Uterus (tissue), 4 donors: ENCODE results near the gene MMP2. TPM values are rescaled to one million over a fixed set of nuclear protein-coding genes. Genes with fewer than 3 reads are reported as not detected.

Experiments
- DNase-seq, 2 donors: peaks; one replicate each; pipeline ENCODE4 v3.0.0-alpha.2; 2019 to 2020
- H3K27ac ChIP-seq, 2 donors: fragments of 200-600 bp; sonication (generic); 1 replicate in 1 of 2; 2 replicates in 1 of 2; pipeline ENCODE4 v1.5.1; 2016 to 2018
- H3K27me3 ChIP-seq, 2 donors: fragments of 200-600 bp; sonication (generic); one replicate each; pipeline ENCODE4 v1.5.1; 2018 to 2019; ENCODE audit warnings: control low read depth in 1 of 2
- H3K36me3 ChIP-seq, 2 donors: fragments of 200-600 bp; sonication (generic); one replicate each; pipeline ENCODE4 v1.5.1; 2019; ENCODE audit warnings: control low read depth in 1 of 2
- H3K4me1 ChIP-seq, 2 donors: fragments of 200-600 bp; sonication (generic); one replicate each; pipeline ENCODE4 v1.5.1; 2018 to 2019; ENCODE audit warnings: control low read depth in 1 of 2
- H3K4me3 ChIP-seq, 2 donors: fragments of 200-600 bp; sonication (generic); 1 replicate in 1 of 2; 2 replicates in 1 of 2; pipeline ENCODE4 v1.5.1; 2018 to 2019; ENCODE audit warnings: mild to moderate bottlenecking in 1 of 2
- H3K9me3 ChIP-seq, 2 donors: fragments of 200-600 bp; sonication (generic); one replicate each; pipeline ENCODE4 v1.5.1; 2019; ENCODE audit warnings: control low read depth in 1 of 2
- POLR2A ChIP-seq, 2 donors: fragments of 450-650 bp; IDR thresholded peaks; one replicate each; pipeline ENCODE4 v1.6.1; 2016; ENCODE audit warnings: antibody characterized with exemption in 2 of 2, mild to moderate bottlenecking in 1 of 2, moderate library complexity in 1 of 2
- intact Hi-C: fragments of 100-400 bp; cut with DNase I; formaldehyde crosslinking; loops from one replicate; pipeline ENCODE4 v1.15.1; 2023; ENCODE audit warnings: low total_unique reads
- total RNA-seq, 4 donors: library from RNA; depleted of rRNA in 3 of 4; stranded (reverse); fragments of >200 nt in 3 of 4; gene quantifications; one replicate each; pipeline versions ENCODE4 v1.1.0 to v1.2.4, GENCODE V29; 2014 to 2023
- TF ChIP-seq, protein P1 (sequence below), 4 experiments: fragments of 200-600 bp in 2 of 4; fragments of 450-650 bp in 2 of 4; sonication (generic) in 2 of 4; IDR thresholded peaks; one replicate each; pipeline ENCODE4 v1.5.1; 2016 to 2019; ENCODE audit warnings: antibody characterized with exemption in 4 of 4, mild to moderate bottlenecking in 2 of 4, moderate library complexity in 1 of 4
- donor health status: DM: yes; HTN: yes; CAD: no.

The MMP2 gene
- total RNA-seq, 4 donors from 2014 or later, result 130 to 578 (median 324) TPM

- peak; percentile 97 for DNase-seq
- Histone ChIP-seq H3K27me3 (no peaks in the 10 kb centered on the region), H3K4me1 (peaks cover 4 to 22% of the 10 kb centered on the region in 2 donors), H3K36me3 (no peaks in the 10 kb centered on the region), H3K4me3 (no peak overlapping the region), H3K27ac (peak overlapping the region; percentile 62 to 75), H3K9me3 (no peaks in the 10 kb centered on the region)
- intact Hi-C loops, result no loop called here
- no peak for TF ChIP-seq POLR2A (IDR thresholded peaks at IDR 0.05)
- TF ChIP-seq, protein P1, sequence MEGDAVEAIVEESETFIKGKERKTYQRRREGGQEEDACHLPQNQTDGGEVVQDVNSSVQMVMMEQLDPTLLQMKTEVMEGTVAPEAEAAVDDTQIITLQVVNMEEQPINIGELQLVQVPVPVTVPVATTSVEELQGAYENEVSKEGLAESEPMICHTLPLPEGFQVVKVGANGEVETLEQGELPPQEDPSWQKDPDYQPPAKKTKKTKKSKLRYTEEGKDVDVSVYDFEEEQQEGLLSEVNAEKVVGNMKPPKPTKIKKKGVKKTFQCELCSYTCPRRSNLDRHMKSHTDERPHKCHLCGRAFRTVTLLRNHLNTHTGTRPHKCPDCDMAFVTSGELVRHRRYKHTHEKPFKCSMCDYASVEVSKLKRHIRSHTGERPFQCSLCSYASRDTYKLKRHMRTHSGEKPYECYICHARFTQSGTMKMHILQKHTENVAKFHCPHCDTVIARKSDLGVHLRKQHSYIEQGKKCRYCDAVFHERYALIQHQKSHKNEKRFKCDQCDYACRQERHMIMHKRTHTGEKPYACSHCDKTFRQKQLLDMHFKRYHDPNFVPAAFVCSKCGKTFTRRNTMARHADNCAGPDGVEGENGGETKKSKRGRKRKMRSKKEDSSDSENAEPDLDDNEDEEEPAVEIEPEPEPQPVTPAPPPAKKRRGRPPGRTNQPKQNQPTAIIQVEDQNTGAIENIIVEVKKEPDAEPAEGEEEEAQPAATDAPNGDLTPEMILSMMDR (IDR thresholded peaks at IDR 0.05), result peak in 1 of 4 experiments; percentile 33
Observed at GRCh38 chr16:55502801-55503366, 23.9 kb downstream of the MMP2 start.

GRCh38 chr16:55503726-55504550, 24.9 kb downstream of the MMP2 start:
- Histone ChIP-seq H3K9me3 (no peaks in the 10 kb centered on the region), H3K4me3 (no peak overlapping the region), H3K27ac (peak overlapping the region; percentile 62 to 75), H3K36me3 (no peaks in the 10 kb centered on the region), H3K27me3 (no peaks in the 10 kb centered on the region), H3K4me1 (peaks cover 4 to 22% of the 10 kb centered on the region in 2 donors)
- intact Hi-C loops, result no loop called here
- DNase-seq, result no peak
- TF ChIP-seq POLR2A (IDR thresholded peaks at IDR 0.05), result no peak
- TF ChIP-seq, protein P1 (IDR thresholded peaks at IDR 0.05), result no peak

DNA sequence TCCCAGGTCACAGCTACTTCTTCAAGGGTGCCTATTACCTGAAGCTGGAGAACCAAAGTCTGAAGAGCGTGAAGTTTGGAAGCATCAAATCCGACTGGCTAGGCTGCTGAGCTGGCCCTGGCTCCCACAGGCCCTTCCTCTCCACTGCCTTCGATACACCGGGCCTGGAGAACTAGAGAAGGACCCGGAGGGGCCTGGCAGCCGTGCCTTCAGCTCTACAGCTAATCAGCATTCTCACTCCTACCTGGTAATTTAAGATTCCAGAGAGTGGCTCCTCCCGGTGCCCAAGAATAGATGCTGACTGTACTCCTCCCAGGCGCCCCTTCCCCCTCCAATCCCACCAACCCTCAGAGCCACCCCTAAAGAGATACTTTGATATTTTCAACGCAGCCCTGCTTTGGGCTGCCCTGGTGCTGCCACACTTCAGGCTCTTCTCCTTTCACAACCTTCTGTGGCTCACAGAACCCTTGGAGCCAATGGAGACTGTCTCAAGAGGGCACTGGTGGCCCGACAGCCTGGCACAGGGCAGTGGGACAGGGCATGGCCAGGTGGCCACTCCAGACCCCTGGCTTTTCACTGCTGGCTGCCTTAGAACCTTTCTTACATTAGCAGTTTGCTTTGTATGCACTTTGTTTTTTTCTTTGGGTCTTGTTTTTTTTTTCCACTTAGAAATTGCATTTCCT, 26.5 kb downstream of the MMP2 start:
- Histone ChIP-seq H3K36me3 (no peaks in the 10 kb centered on the region), H3K4me3 (no peak overlapping the region), H3K27ac (no peak overlapping the region), H3K9me3 (no peaks in the 10 kb centered on the region), H3K27me3 (no peaks in the 10 kb centered on the region), H3K4me1 (peaks cover 4 to 22% of the 10 kb centered on the region in 2 donors)
- intact Hi-C loops, result no loop called here
- no peak for DNase-seq
- TF ChIP-seq, protein P1 (IDR thresholded peaks at IDR 0.05), result no peak
- TF ChIP-seq POLR2A (IDR thresholded peaks at IDR 0.05), result no peak

- peaks cover 4 to 20% of the 10 kb centered on the region in 2 donors for H3K4me1 ChIP-seq
- DNase-seq, result no peak
- H3K27me3 ChIP-seq, result no peaks in the 10 kb centered on the region
- intact Hi-C loops, result no loop called here
- no peaks in the 10 kb centered on the region for H3K9me3 ChIP-seq
- no peak for TF ChIP-seq POLR2A (IDR thresholded peaks at IDR 0.05)
- H3K27ac ChIP-seq, result no peak overlapping the region
- H3K36me3 ChIP-seq, result no peaks in the 10 kb centered on the region
- H3K4me3 ChIP-seq, result no peak overlapping the region
Observed at GRCh38 chr16:55506083-55506482, 27.1 kb downstream of the MMP2 start.

DNA sequence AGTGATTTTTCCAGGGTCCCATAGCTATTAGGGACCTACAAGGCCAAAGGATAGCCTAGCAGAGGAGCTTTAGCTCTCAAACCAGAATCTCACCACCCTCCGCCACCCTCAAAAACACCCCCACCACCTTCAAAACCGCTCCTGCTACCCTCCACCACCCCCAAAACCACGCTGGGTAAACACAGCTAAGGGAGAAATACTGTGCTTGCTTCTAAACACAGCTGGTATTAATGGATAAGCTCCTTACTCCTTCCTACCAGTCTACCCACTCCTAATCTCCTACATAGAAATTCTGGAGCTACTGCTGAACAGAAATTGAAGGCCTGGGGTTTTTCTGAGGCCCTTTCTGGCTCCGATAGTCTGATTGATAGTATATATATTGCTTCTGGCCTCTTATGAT, 27.7 kb downstream of the MMP2 start:
- Histone ChIP-seq H3K27ac (no peak overlapping the region), H3K36me3 (no peaks in the 10 kb centered on the region), H3K4me1 (peaks cover 4 to 15% of the 10 kb centered on the region in 2 donors), H3K9me3 (no peaks in the 10 kb centered on the region), H3K27me3 (no peaks in the 10 kb centered on the region), H3K4me3 (no peak overlapping the region)
- DNase-seq, result no peak
- intact Hi-C loops, result no loop called here
- TF ChIP-seq, protein P1 (IDR thresholded peaks at IDR 0.05), result no peak
- TF ChIP-seq POLR2A (IDR thresholded peaks at IDR 0.05), result no peak
